Peyer's patch (tissue), 4 donors: ENCODE data around the gene SIX1.

Experiments used
- CTCF ChIP-seq, 6 experiments: fragments of 450-650 bp in 4 of 6; fragments of 200-600 bp in 2 of 6; sonication (generic) in 1 of 6; IDR thresholded peaks; one replicate each; pipeline ENCODE4 v1.5.1; 2017 to 2019; ENCODE audit warnings: antibody characterized with exemption in 6 of 6, mild to moderate bottlenecking in 3 of 6, moderate library complexity in 1 of 6
- POLR2A ChIP-seq, 2 donors: fragments of 450-650 bp; IDR thresholded peaks; one replicate each; pipeline ENCODE4 v1.5.1; 2017; ENCODE audit warnings: antibody characterized with exemption in 2 of 2, mild to moderate bottlenecking in 2 of 2, moderate library complexity in 2 of 2

- TF ChIP-seq CTCF (IDR thresholded peaks at IDR 0.05): no peak
- no peak for TF ChIP-seq POLR2A (IDR thresholded peaks at IDR 0.05)
Measured at GRCh38 chr14:60648249-60648933, 886 bp downstream of the SIX1 start.
